GM10266 (cell line): ENCODE results near the gene RGS7.
"Not testable (repeated sequence)": the region's sequence is repeated elsewhere in the genome, so short reads cannot be mapped to it uniquely, and the experiment has no call there.

Experiments
- DNase-seq: peaks from one replicate; pipeline ENCODE4 v3.0.0; 2012; ENCODE audit errors: extremely low spot score
- CTCF ChIP-seq: IDR thresholded peaks from 2 replicates; pipeline ENCODE4 v1.5.1; 2012; ENCODE audit warnings: mild to moderate bottlenecking, low read depth; ENCODE audit not compliant: control insufficient read depth, insufficient read depth; ENCODE audit errors: missing control alignments

The RGS7 gene

DNA sequence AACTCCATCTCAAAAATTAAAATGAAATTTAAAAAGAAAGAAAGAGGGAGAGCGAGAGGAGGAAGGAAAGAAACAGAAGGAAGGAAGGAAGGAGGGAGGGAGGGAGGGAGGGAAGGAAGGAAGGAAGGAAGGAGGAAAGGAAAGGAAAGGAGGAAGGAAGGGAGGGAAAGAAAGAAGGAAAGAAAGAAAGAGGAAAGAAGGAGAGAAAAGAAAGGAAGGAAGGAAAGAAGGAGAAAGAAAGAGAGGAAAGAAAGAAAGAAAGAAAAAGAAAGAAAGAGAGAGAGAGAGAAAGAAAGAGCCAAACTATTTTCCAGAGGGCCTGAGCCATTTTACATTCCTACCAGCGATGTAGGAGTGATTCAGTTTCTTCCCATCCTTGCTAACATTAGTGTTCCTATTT lies 364.0 kb downstream of the RGS7 start:
- TF ChIP-seq CTCF: no peak
- DNase-seq: no peak

- no peak for DNase-seq
- no peak for TF ChIP-seq CTCF
Measured at GRCh38 chr1:240991230-240991629, 365.8 kb downstream of the RGS7 start.

- no peak for TF ChIP-seq CTCF
Measured at GRCh38 chr1:240987928-240988327, 369.1 kb downstream of the RGS7 start.

DNA sequence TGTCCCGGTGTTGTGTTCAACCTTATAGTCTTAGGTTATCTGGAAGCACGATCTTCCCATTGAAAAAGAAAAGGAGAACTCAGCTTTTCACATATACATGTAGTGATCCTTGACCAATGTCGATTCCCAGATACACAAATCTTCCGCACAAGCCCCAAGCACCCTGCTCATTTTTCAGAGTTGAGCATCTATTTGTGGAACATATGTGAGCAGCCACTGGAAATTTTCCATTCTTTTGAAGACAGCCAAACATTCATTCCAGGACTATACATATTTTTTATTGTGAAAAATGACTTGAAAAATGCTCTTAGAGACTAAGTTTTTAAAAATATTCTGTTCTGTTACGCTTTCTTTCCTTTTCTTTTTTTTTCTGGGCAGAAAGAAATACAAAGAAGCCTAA lies 371.9 kb downstream of the RGS7 start:
- TF ChIP-seq CTCF: no peak
- no peak for DNase-seq

More at GRCh38 chr1:240987928-240988327, 369.1 kb downstream of the RGS7 start:
- DNase-seq: no peak

GRCh38 chr1:240980342-240980741 lies 376.7 kb downstream of the RGS7 start:
- no peak for TF ChIP-seq CTCF
- DNase-seq: no peak

- no peak for DNase-seq
- TF ChIP-seq CTCF: no peak
Measured at GRCh38 chr1:240976685-240977084, 380.3 kb downstream of the RGS7 start.

DNA sequence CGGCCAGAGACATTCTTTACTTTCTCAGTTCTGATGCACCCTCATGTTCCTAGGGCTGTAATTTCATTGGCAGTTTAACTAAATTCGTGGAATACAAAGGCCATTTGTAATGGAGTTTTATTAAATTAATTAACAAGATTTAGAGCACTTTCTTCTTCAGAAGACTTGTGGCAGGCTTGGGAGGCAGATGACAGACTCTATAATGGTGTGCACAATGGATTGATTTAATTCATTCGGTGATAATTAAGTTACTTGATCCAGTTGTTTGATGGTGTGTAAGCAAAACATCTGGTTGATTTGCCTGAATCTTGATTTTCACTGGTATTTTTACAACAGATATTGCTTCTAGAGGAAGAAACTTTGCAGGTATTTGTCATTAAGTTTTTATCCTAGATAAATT lies 383.1 kb downstream of the RGS7 start:
- no peak for TF ChIP-seq CTCF
- no peak for DNase-seq

GRCh38 chr1:240972059-240972458 lies 384.9 kb downstream of the RGS7 start:
- not testable (repeated sequence) for DNase-seq
